HG02870 (cell line): ENCODE measurements around the gene UIMC1.

Experiments used
- ATAC-seq: cut with Tn5 transposase; IDR thresholded peaks from one replicate; pipeline ENCODE4 v1.9.1; 2021; ENCODE audit warnings: mild to moderate bottlenecking, moderate library complexity; ENCODE audit not compliant: unreplicated experiment

Gene UIMC1

DNA sequence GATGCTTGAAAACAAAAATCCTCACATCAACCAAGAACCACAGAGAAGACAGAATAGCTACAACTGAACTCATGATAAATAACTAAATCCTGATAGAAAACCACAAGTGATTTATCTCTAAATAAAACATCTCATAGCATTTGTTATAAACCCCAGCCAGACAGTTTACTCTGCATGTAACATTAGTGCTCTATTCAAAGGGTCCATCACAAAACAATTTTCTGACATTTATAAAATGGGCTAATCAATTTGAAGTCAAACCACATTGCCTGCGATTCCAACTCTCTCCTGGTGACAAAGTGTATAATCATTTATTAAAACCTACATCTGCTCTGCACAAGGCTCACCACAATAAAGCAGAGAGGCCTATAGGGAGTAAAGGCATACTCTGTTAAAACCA is 49.8 kb downstream of the UIMC1 start:
- no peak for ATAC-seq

DNA sequence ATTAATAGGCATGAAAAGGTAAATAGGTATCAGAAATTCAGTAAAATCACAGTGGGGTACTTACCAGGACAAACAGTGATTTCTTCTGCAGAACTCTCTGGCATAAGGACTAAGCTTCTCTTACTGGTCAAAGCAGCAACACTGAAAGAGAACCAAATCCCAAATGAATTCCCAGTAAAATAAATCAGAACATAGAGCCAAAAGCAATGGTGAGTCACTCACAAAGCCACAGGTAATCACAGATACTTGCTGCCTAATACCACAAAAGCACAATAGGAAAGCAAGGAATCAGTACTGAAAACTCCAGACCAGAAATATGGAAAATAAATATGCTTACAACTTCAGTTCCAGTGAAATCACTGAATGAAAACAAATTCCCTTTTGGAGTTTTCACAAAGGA is 50.7 kb downstream of the UIMC1 start:
- ATAC-seq: no peak

DNA sequence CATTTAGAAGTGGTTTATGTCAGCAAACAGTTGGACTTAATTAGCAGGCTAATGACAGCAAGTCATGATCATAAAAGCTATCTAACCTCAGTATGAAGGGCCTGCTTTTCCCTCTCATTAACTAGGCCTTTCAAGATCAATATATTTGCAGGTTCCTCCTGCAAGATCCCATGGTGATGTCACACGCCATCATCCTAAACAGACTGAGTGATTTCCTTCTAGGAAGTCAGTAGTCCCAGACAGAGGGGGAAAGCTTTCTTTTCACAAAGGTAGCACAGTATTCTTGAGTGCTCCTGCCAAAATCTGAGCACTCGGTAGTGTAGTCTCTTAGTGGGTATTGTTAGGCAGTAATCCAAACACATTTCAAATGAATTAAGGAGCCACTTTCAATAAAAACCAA is 52.5 kb downstream of the UIMC1 start:
- no peak for ATAC-seq

DNA sequence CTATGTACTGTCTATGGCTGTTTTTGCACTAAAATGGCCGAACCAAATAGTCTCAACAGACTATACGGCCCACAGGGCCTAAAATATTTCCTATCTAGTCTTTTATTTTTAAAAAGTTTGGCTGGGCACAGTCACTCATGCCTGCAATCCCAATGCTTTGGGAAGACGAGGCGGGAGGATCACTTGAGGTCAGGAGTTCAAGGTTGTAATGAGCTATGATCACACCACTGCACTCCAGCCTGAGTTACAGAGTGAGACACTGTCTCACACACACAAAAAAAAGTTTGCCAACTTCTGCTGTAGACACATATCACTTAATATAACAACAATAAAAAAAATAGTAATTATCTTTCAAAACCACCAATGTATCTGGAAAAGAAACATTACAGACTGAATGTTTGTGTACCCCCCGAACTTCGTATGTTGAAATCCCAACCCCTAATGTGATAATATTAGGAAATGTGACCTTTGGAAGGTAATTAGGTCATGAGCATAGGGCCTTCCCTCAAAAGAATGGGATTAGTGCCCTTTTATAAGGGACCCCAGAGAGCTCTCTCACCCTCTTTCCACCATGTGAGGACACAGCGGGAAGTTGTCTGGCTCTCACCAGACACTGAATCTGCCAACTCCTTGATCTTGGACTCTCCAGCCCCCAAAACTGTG is 53.9 kb downstream of the UIMC1 start:
- ATAC-seq: no peak

DNA sequence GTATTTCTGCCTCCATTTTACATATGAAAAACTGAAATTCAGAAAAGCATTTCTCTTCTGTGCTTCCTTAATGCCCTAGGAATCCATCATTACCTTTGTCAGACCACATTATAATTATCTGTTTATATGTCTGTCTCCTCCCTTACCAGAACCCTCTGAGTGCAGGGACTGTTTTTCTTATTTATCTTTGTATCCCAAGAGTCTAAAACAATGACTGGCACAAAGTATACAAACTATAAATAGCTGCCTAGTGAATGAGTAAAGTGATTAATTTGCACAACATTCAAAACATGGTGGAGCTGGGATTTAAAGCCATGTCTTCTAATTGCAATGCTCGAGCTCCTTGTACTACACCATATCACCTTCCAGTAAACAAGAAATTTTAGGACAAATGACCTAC is 58.1 kb downstream of the UIMC1 start:
- ATAC-seq: no peak

DNA sequence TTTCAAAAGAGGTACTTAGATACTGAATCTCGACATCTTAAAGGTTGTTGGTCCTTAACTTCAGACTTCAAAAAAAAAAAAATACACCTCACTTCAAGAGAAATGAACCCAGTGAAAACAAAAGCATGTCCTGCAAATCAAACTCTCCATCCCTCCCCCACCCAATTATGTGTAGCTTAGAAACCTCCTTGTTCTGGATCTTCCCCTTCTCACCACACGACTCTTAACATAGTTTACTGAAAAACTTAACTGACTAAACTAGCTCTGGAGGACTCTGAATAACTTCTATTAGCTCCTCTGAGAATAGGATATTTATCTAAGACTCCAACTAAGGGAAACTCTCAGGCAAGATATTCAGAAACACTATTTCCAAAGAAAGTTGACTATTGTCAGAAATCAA is 58.7 kb downstream of the UIMC1 start:
- ATAC-seq: no peak

DNA sequence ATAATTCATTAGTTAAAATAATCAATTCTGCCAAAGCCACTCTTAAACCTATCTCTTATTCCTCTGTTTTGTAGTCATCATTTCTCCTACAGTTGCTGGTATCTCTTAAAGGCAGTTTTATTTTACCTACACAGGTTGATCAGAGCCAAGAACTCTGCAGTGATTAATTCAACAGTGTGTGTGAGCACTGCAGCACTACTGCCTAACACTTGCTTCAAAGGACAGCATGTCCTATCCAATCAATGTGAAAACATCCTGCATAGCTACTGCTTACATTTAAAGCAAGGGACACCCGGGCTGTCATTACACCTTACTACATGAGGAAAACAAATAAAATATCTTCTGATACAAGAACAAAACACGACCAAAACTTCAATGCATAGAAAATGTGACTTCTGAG is 62.3 kb downstream of the UIMC1 start:
- no peak for ATAC-seq

DNA sequence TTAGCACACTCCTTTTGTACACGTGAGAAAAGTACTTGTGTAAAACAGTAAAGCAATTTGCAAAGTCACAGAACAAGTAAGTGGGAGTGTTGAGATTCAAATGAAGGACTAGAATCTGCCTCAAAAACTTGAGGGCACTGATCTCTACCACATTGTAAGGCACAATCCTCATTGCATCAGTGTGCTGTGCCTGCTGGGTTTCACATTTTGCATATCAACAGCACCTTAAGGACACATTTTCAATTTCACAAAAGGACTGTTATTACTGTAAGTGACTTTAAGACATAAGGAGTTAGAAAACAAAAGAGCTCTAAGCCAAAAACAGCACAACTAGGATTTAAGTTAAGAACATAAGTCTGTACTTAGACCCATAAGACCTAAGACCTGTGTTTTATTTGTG is 62.8 kb downstream of the UIMC1 start:
- ATAC-seq: no peak

DNA sequence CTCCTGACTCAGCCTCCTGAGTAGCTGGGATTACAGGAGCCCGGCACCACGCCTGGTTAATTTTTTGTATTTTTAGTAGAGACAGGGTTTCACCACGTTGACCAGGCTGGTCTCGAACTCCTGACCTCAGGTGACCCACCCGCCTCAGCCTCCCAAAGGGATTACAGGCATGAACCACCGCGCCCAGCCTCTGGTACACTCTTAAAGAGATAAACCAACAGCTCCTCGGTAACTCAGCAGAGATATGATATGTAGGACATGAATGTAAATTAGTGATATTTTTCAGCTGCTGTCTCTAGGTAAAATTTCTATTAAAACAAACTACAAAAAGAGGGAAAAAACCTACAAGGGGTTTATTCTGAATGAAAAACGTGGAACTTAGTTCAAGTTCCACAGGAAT is 64.6 kb downstream of the UIMC1 start:
- no peak for ATAC-seq

DNA sequence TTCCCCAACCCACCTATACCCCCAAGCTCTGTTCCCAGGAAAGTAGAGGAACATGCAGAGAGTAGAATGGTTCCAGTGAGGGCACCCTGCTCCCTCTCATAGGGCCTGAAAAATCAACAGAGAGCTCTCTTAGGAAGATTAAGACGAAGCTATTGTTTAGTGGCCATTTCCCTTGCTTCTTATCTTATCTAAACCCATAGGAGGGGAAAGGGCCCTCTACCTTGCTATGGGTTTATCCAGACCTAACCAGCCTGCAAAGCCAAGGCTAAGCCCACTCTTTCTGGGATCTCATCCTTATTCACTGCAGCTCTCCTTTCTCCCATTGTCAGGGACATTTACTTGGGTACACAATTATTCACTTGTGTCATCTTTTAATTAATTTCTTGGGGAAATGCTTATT is 68.1 kb downstream of the UIMC1 start:
- no peak for ATAC-seq

DNA sequence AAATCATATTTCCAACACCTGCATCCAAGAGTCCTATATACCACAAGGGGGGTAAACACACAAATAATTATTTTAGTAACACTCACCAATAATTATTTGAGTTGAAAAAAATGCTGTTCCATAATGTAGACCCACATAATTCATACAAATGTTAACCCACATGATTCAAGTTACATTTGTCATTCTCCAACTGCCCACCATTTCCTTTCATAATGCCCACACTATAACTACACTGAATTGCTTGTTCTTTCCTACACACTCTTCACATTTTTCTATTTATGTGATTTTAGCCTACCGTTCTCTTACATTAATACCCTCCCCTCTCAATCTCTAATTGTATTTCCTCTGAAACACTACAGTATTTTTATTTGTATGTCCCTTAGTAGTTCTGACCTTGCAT is 71.6 kb downstream of the UIMC1 start:
- no peak for ATAC-seq

DNA sequence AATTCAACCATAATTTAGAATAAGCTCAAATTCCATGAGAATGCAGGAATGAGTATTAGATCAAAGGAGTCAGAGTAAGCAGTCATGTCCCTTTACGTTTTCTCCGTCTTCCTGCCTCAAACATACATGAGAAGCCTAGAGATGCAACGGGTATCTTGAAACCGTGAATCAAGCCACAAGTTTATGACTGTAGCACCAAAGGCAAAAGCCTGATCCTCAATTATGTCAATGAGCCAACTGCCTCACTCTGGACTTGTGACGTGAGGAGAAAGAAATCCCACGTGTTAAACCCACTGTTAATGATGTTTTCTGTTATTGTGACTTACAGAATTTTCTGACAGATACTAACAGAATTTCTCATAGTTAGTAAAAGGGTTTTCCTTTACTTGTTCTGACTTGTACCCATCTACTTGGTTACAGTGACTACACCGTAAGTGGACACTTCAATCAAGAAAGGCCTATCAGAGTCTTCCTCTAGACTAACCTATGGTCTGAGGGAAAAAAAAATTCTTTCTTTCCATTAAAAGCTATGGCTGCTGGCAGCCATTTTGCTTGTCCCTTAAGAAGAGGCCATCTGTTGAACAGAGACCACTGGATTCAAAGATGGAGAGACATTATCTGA is 72.2 kb downstream of the UIMC1 start:
- ATAC-seq: no peak

DNA sequence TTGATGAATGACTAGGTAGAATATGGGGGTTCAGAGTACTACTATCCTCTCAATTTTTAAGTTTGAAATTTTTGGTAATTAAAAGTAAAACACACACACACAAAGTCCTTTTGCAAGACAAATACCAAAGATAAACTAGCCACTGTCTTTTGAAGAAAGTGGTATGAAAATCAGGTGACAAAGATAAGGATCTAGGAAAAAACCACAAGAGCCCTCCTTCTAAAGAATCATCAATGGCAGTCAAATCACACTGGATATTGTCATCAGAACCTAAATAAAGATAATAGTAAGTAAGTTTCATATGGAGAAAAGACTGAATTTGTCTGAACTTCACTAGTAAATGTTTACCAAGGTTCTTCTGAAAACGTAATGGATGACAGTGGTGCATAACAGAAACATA is 76.9 kb downstream of the UIMC1 start:
- no peak for ATAC-seq

DNA sequence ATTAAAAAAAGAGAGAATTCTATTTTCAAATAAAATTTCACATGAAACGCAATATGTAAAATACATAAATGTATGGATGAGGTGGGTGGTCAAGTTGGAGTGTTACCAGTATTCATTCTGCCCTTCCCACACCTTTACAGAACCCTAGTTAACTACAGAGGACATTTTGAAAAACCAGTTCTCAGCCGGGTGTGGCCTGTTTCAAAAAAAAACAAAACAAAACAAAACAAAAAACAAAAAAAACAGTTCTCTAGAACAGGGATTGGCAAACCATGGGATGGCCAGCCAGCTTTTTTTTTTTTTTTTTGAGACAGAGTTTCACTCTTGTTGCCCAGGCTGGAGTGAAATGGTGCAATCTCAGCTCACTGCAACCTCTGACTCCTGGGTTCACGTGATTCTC is 79.0 kb downstream of the UIMC1 start:
- ATAC-seq: no peak

DNA sequence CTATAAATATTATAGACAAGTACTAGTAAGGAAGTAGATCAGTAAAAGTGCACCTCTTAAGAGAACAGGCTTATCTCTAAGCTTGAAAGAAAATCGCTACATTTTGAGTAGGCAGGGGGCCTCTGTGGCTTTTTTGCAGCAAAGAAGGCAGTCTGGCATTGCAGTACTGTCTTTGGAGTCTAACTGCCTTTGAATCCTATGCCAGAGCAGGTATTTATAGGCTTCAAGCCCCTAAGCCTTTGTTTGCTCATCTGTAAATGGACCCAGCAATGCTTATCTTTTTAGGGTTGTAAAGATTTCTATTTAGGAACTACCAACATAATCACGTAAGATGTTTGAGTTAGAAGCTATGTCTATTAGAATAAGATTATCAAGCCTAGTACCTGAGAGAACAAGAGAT is 83.8 kb downstream of the UIMC1 start:
- ATAC-seq: no peak

DNA sequence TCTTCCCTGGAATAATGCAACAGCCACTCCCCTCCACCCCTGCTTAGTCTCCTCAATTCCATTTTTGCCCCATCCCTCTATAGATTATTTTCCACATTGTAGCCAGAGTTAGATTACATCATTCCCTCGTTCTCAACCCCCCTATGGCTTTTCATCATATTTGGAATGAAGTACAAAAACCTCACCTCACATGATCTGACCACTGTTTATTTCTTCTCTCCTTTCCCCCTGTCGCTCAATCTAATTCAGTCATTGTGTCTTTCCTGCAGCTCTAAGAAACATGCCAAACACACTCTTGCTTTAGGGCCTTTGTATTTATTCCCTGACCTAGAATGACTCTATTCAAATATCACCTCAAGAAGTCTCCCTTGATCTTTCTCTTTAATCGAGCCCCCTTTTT is 84.9 kb downstream of the UIMC1 start:
- ATAC-seq: no peak

DNA sequence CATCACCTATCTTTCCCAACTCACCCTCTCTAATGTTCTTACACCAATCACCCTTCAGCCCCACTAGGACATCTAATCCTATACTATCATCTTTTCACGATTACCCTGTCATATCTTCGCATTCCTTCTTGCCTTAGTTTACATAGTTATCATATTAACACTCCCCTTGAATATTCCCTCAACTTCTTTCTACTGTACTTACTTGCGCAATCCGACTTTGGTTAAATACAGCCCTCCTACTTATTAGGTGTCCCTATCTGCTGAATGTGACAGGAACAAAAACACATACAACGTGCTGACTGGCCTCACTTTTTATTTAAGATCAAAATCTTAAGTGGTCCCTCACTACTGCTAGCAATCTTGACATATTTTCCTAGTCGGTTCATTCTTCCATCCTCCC is 88.0 kb downstream of the UIMC1 start:
- ATAC-seq: no peak

DNA sequence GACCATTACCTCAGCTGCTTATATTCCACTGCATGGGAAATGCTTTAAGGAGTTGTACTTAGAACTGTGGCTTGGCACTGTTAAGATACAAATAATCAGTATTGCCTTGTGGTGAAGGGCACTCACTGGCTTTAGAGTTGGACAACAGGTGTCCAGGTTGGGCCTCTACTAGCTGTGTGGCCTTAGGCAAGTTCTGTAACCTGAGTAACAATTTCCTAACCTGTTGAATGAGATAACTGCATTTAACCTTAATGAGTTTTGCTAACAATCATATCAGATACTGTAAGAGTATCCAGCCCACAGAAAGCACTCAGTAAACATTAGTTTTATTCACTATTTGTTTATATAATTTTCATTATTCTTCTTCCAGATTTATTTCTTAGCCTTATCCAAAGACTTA is 90.2 kb downstream of the UIMC1 start:
- ATAC-seq: no peak

DNA sequence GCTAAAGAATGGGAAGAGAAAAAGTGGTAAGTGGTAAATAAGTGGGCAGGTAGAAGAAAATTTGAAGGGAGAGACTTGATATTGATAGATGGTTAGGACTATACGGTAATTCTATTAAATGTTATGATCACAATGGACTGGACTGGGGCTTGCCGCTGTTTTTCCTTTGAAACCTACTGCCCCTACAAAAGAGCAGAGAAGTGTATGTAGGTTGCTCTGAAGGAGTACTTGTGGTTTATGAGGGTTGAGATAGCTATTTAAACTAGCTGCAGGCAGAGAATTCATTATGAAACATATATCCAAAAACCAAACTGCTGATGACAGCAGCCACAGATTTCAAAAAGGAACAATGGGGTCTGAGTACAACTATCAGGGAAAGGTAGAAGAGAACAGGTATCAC is 90.7 kb downstream of the UIMC1 start:
- no peak for ATAC-seq

DNA sequence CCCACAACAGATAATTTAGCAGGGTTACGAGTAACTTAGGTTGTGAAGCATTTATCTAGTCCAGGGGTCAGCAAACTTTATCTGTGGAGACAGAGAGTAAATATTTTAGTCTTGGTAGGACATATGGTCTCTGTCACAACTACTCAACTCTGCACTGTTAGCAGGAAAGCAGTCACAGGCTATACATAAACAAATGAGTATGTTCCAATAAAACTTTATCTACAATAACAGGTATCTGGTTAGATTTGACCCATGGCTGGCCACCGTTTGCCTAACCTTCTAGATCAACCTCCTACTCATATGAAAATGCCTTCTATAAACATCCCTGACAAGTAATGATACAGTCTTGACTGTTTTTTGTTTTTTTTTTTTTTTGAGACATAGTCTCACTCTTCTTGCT is 94.5 kb downstream of the UIMC1 start:
- no peak for ATAC-seq

DNA sequence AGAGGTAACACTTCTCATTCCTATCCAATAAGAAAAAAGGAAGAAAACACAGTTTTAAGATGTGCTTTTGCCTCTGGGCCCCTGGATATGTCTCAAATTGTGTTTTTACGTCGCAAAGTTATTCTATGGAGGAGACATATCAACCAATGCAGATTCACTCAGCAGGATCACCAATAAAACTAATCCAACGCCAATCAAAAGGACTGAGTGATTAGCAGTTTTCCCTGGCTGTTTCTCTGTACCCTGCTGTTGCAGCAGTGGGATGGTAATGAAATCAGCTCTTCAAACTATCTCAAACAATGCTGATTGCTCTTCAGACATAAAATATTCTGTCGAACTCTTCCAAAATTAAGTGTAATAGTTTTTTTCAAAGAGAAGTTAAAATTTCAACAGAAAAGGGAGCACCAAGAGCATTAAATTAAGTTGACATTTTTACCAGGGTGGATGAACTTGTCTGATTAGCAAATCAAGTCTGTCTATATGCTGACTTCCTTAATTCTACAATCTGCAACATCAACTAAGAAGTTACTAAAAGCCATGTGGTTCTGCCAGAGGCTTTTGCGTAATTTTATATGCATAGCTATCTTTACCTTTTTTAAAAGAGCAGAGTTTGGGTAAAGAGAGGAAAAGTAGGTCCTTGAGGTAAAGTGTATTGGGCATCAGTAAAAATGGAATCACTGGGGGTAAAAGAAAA is 97.8 kb downstream of the UIMC1 start:
- ATAC-seq: no peak

DNA sequence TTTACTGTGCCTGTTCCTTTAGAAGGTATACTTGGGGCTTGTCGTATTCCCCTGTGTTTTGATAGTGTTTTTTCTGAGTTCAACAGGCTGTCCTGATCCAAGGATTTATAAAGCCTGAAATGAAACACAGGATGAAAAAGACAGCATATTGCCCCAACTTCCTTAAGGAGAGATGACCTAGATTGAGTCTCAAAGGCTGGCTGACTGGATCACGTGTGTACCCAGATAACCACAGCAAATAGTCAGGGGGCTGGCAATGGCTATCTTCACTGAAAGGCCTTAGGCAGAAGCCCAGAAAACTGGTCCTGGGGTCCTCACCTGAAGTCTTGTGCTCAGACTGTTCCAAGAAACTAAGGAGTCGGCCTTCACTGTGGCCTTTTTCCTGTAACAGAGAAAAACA is 99.8 kb downstream of the UIMC1 start:
- ATAC-seq: no peak

DNA sequence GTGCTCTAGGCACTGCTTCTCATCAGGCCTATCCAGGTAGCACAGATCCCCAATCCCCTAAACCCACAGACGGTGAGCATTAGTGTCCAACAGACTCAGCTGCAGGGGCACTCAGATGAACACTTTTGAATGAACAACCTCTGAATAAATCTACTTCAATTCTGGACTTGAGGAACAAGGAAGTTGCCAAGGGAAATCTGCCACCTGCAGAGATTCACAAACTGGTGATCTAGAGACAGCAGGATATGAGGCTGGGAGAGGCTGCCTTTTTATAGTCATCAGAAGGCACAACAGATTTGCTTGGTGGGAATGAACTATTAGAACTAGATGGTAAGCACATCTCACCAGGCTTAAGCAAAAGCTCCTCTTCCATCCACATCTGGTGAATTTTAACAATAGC is 100.5 kb downstream of the UIMC1 start:
- ATAC-seq: no peak
